Middle frontal gyrus (tissue), 1 donor: ENCODE results near the gene FOS.
"Not testable (repeated sequence)": the region's sequence is repeated elsewhere in the genome, so short reads cannot be mapped to it uniquely, and the experiment has no call there.

Source experiments
- DNase-seq: peaks from one replicate; pipeline ENCODE4 v3.0.0-alpha.2; 2015; ENCODE audit warnings: low spot score; ENCODE audit errors: extremely low spot score

Gene FOS

GRCh38 chr14:75275598-75275997, 3.0 kb upstream of the FOS start:
- DNase-seq: no peak

- peak; percentile 51 for DNase-seq
Measured at GRCh38 chr14:75277008-75277814, 1.4 kb upstream of the FOS start.

- no peak for DNase-seq
Measured at GRCh38 chr14:75277815-75278421, 710 bp upstream of the FOS start.

GRCh38 chr14:75279153-75279762, 630 bp downstream of the FOS start:
- DNase-seq: peak; percentile 34

GRCh38 chr14:75279763-75280290, 1.2 kb downstream of the FOS start:
- DNase-seq: no peak

GRCh38 chr14:75280291-75280830, 1.7 kb downstream of the FOS start:
- no peak for DNase-seq

- no peak for DNase-seq
Measured at GRCh38 chr14:75280831-75281653, 2.4 kb downstream of the FOS start.

- no peak for DNase-seq
Measured at GRCh38 chr14:75281654-75282019, 3.0 kb downstream of the FOS start.

- DNase-seq: no peak
Measured at GRCh38 chr14:75282170-75282554, 3.5 kb downstream of the FOS start.

GRCh38 chr14:75282555-75283161, 4.0 kb downstream of the FOS start:
- not testable (repeated sequence) for DNase-seq

- no peak for DNase-seq
Measured at GRCh38 chr14:75283162-75283832, 4.7 kb downstream of the FOS start.

- no peak for DNase-seq
Measured at GRCh38 chr14:75283833-75284563, 5.4 kb downstream of the FOS start.

GRCh38 chr14:75285331-75285730, 6.7 kb downstream of the FOS start:
- DNase-seq: no peak

- no peak for DNase-seq
Measured at GRCh38 chr14:75286313-75286712, 7.7 kb downstream of the FOS start.

- no peak for DNase-seq
Measured at GRCh38 chr14:75289840-75290388, 11.3 kb downstream of the FOS start.

GRCh38 chr14:75290851-75291250, 12.2 kb downstream of the FOS start:
- DNase-seq: no peak

- DNase-seq: no peak
Measured at GRCh38 chr14:75291331-75291730, 12.7 kb downstream of the FOS start.

GRCh38 chr14:75292101-75292563, 13.5 kb downstream of the FOS start:
- no peak for DNase-seq

GRCh38 chr14:75292886-75293285, 14.3 kb downstream of the FOS start:
- DNase-seq: no peak
